ENCODE data around the gene ZNF283.
"Not testable (repeated sequence)": the region's sequence is repeated elsewhere in the genome, so short reads cannot be mapped to it uniquely, and the experiment has no call there.

ZNF283 gene

GRCh38 chr19:43842007-43842406 is 14.9 kb downstream of the ZNF283 start:
- in situ Hi-C loops (cut with MboI; ENCODE audit: low sequenced_read_pairs), result no loop called here

GRCh38 chr19:43847246-43847645 is 20.1 kb downstream of the ZNF283 start:
- in situ Hi-C loops (cut with MboI; ENCODE audit: low sequenced_read_pairs), result no loop called here

GRCh38 chr19:43847884-43848283 is 20.8 kb downstream of the ZNF283 start:
- in situ Hi-C loops (cut with MboI; ENCODE audit: low sequenced_read_pairs), result no loop called here

GRCh38 chr19:43848821-43849220 is 21.7 kb downstream of the ZNF283 start:
- in situ Hi-C loops (cut with MboI; ENCODE audit: low sequenced_read_pairs), result no loop called here

- in situ Hi-C loops (cut with MboI; ENCODE audit: low sequenced_read_pairs), result no loop called here
Observed at GRCh38 chr19:43858174-43858573, 31.1 kb downstream of the ZNF283 start.

GRCh38 chr19:43866923-43867322 is 39.8 kb downstream of the ZNF283 start:
- in situ Hi-C loops (cut with MboI; ENCODE audit: low sequenced_read_pairs), result not testable (repeated sequence)

GRCh38 chr19:43872547-43873336 is 45.6 kb downstream of the ZNF283 start:
- in situ Hi-C loops (cut with MboI; ENCODE audit: low sequenced_read_pairs), result no loop called here

- in situ Hi-C loops (cut with MboI; ENCODE audit: low sequenced_read_pairs), result no loop called here
Observed at GRCh38 chr19:43880483-43880882, 53.4 kb downstream of the ZNF283 start.

- in situ Hi-C loops (cut with MboI; ENCODE audit: low sequenced_read_pairs), result no loop called here
Observed at GRCh38 chr19:43883864-43884263, 56.7 kb downstream of the ZNF283 start, which contains the start of gene ZNF404. Gene ZNF404 (minus strand): TSS chr19:43883964.

GRCh38 chr19:43895727-43896308 is 68.7 kb downstream of the ZNF283 start:
- in situ Hi-C loops (cut with MboI; ENCODE audit: low sequenced_read_pairs), result no loop called here
